ENCODE data around the gene KANSL1. TPM values are rescaled to one million over a fixed set of nuclear protein-coding genes. Genes with fewer than 3 reads are reported as not detected.

The KANSL1 gene
- total and polyA plus RNA-seq, 4 donors: 16.2 to 189 (median 47.4) TPM

- Histone ChIP-seq H3K27me3 (ENCODE audit: control insufficient read depth in 3 of 3, insufficient read depth in 3 of 3, low read length in 2 of 3) (no peaks in the 10 kb centered on the region), H3K4me3 (no peak overlapping the region), H3K9ac (ENCODE audit: insufficient read depth in 1 of 2, low read length in 2 of 2) (no peak overlapping the region), H3K9me3 (ENCODE audit: control insufficient read depth in 4 of 4, insufficient read depth in 3 of 4, low read length in 3 of 4) (no peaks in the 10 kb centered on the region), H3K36me3 (ENCODE audit: control insufficient read depth in 4 of 4, insufficient read depth in 4 of 4, low read length in 4 of 4) (no peaks in the 10 kb centered on the region), H3K27ac (ENCODE audit: low read depth in 1 of 2, low read length in 1 of 2) (no peak overlapping the region), H3K4me1 (ENCODE audit: control insufficient read depth in 5 of 5, insufficient read depth in 5 of 5, low read length in 5 of 5) (peaks cover 0 to 16% (median 4%) of the 10 kb centered on the region in 5 donors)
- TF ChIP-seq, protein P1, sequence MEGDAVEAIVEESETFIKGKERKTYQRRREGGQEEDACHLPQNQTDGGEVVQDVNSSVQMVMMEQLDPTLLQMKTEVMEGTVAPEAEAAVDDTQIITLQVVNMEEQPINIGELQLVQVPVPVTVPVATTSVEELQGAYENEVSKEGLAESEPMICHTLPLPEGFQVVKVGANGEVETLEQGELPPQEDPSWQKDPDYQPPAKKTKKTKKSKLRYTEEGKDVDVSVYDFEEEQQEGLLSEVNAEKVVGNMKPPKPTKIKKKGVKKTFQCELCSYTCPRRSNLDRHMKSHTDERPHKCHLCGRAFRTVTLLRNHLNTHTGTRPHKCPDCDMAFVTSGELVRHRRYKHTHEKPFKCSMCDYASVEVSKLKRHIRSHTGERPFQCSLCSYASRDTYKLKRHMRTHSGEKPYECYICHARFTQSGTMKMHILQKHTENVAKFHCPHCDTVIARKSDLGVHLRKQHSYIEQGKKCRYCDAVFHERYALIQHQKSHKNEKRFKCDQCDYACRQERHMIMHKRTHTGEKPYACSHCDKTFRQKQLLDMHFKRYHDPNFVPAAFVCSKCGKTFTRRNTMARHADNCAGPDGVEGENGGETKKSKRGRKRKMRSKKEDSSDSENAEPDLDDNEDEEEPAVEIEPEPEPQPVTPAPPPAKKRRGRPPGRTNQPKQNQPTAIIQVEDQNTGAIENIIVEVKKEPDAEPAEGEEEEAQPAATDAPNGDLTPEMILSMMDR (IDR thresholded peaks at IDR 0.05; ENCODE audit: control extremely low read depth, extremely low read depth): no peak
- DNase-seq (no peak), ATAC-seq (ENCODE audit: insufficient read depth, low FRiP score) (no peak)
- 97 to 100% methylated on average over 2 of the region's 2 CpGs for WGBS, 2 donors
Measured at GRCh38 chr17:46195939-46196716, 2.9 kb upstream of the KANSL1 start.

DNA sequence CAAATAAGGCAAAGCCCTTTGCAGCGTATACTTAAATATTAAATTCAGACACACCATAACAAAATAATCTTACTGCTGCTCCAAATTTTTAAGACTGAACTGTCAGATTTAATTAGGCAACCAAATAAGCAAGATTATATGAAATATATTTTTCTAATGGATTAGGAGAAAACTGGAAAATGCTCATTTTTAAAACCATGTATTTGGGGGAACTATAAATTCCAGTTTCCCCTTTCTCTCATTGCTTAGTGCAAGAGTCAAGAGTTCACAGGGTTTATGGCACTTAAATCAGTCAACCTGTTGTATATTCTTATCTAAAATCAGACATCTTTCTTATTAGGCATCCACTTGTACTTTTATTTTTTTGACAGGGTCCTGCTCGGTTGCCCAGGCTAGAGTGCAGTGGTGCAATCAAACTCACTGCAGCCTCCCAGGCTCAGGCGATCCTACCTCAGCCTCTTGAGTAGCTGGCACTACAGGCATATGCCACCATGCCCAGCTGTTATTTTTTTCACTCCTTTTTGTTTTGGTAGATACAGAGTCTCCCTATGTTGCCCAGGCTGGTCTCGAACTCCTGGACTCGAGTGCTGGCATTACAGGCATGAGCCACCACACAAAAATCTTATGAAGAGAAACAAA lies 2.1 kb upstream of the KANSL1 start:
- TF ChIP-seq, protein P1 (IDR thresholded peaks at IDR 0.05; ENCODE audit: control extremely low read depth, extremely low read depth): no peak
- Histone ChIP-seq H3K27ac (ENCODE audit: low read depth in 1 of 2, low read length in 1 of 2) (no peak overlapping the region), H3K9ac (ENCODE audit: insufficient read depth in 1 of 2, low read length in 2 of 2) (no peak overlapping the region), H3K9me3 (ENCODE audit: control insufficient read depth in 4 of 4, insufficient read depth in 3 of 4, low read length in 3 of 4) (no peaks in the 10 kb centered on the region), H3K36me3 (ENCODE audit: control insufficient read depth in 4 of 4, insufficient read depth in 4 of 4, low read length in 4 of 4) (no peaks in the 10 kb centered on the region), H3K27me3 (ENCODE audit: control insufficient read depth in 3 of 3, insufficient read depth in 3 of 3, low read length in 2 of 3) (no peaks in the 10 kb centered on the region), H3K4me3 (no peak overlapping the region), H3K4me1 (ENCODE audit: control insufficient read depth in 5 of 5, insufficient read depth in 5 of 5, low read length in 5 of 5) (peaks cover 3 to 23% (median 5%) of the 10 kb centered on the region in 5 donors)
- no peak for DNase-seq
- 74% methylated on average over 5 of the region's 5 CpGs for WGBS, 2 donors
- ATAC-seq (ENCODE audit: insufficient read depth, low FRiP score): no peak

GRCh38 chr17:46194393-46195216 lies 1.4 kb upstream of the KANSL1 start:
- DNase-seq (peak; percentile 21 to 82 (median 63)), ATAC-seq (ENCODE audit: insufficient read depth, low FRiP score) (no peak)
- TF ChIP-seq, protein P1 (IDR thresholded peaks at IDR 0.05; ENCODE audit: control extremely low read depth, extremely low read depth): peak; percentile 22
- H3K27me3 ChIP-seq (ENCODE audit: control insufficient read depth in 3 of 3, insufficient read depth in 3 of 3, low read length in 2 of 3): no peaks in the 10 kb centered on the region
- peaks cover 4 to 26% (median 10%) of the 10 kb centered on the region in 5 donors for H3K4me1 ChIP-seq (ENCODE audit: control insufficient read depth in 5 of 5, insufficient read depth in 5 of 5, low read length in 5 of 5)
- H3K4me3 ChIP-seq: no peak overlapping the region
- peak overlapping the region in 1 of 2 donors; percentile 30 for H3K9ac ChIP-seq (ENCODE audit: insufficient read depth in 1 of 2, low read length in 2 of 2)
- WGBS, 2 donors: 13 to 37% methylated on average over 9 of the region's 9 CpGs
- H3K36me3 ChIP-seq (ENCODE audit: control insufficient read depth in 4 of 4, insufficient read depth in 4 of 4, low read length in 4 of 4): no peaks in the 10 kb centered on the region
- H3K9me3 ChIP-seq (ENCODE audit: control insufficient read depth in 4 of 4, insufficient read depth in 3 of 4, low read length in 3 of 4): no peaks in the 10 kb centered on the region
- H3K27ac ChIP-seq (ENCODE audit: low read depth in 1 of 2, low read length in 1 of 2): peak overlapping the region; percentile 38 to 99
